ENCODE measurements around the gene ATP5MG.

The ATP5MG gene

DNA sequence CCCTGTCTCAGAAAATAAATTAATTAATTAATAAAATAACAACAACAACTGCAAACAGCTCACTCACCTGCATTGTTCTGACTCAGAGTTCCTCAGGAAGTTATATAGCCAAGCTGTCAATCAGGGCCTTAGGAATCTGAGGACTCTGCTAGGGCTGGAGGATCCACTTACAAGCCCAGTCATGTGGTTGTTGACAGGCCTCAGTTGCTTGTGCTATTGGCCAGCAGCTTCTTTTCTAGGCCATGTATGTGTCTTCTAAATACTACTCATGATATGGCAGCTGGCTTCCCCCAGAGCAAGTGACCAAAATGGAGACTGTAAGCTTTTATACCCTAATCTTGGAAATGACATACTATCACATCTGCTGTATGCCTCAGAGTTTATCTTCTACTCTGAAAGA is 20.8 kb upstream of the ATP5MG start:
- no peaks in the 10 kb centered on the region for H3K9me2 ChIP-seq (ENCODE audit: low read depth, low read length)

DNA sequence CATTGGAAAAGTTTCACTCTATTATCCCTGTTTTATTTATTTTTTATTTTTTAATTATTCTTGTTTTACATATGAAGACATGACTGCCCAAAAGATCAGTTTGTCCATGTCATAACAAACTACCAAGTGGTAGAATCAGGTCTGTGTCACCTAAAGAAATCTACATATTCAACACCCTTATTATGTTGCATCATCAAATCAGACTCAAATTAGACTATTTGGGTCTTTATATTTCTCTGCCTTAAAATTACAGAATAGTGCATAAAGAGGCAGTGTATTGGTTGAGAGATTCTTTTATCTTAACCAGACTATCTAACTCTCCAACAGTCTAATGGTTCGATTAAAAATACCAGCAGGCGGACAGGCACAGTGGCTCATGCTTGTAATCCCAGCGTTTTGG is 18.5 kb upstream of the ATP5MG start:
- Histone ChIP-seq H3K27ac (ENCODE audit: low read depth, low read length, poor library complexity, severe bottlenecking) (no peak overlapping the region), H3K9me2 (ENCODE audit: low read depth, low read length) (no peaks in the 10 kb centered on the region), H3K4me2 (ENCODE audit: low read length) (no peak overlapping the region), H3K79me2 (ENCODE audit: insufficient read depth, low read length) (no peaks in the 10 kb centered on the region), H3K9ac (ENCODE audit: low read length) (no peak overlapping the region), H3F3A (ENCODE audit: insufficient read depth, low read length) (no peaks in the 10 kb centered on the region), H4K20me1 (ENCODE audit: insufficient read depth, low read length) (no peaks in the 10 kb centered on the region), H3K4me3 (ENCODE audit: low read depth, low read length, poor library complexity, severe bottlenecking) (no peak overlapping the region), H3K4me1 (ENCODE audit: insufficient read depth, low read length, severe bottlenecking) (no peaks in the 10 kb centered on the region), H2AFZ (ENCODE audit: low read length) (no peak overlapping the region), H3K27me3 (ENCODE audit: insufficient read depth, low read length) (no peaks in the 10 kb centered on the region), H3K36me3 (ENCODE audit: insufficient read depth, low read length) (peaks cover 90% of the 10 kb centered on the region), H3K9me3 (ENCODE audit: low read length) (no peaks in the 10 kb centered on the region)
- TF ChIP-seq EZH2 (IDR thresholded peaks at IDR 0.05; ENCODE audit: borderline replicate concordance, low read length) (no peak), CTCF (IDR thresholded peaks at IDR 0.05; ENCODE audit: low read length) (no peak)

More for the DNA sequence above, 20.8 kb upstream of the ATP5MG start:
- H3K9ac ChIP-seq (ENCODE audit: low read length): no peak overlapping the region
- H3K4me2 ChIP-seq (ENCODE audit: low read length): no peak overlapping the region
- no peaks in the 10 kb centered on the region for H3K4me1 ChIP-seq (ENCODE audit: insufficient read depth, low read length, severe bottlenecking)
- no peak overlapping the region for H3K27ac ChIP-seq (ENCODE audit: low read depth, low read length, poor library complexity, severe bottlenecking)
- no peak overlapping the region for H3K4me3 ChIP-seq (ENCODE audit: low read depth, low read length, poor library complexity, severe bottlenecking)
- no peaks in the 10 kb centered on the region for H3K9me3 ChIP-seq (ENCODE audit: low read length)
- H3K36me3 ChIP-seq (ENCODE audit: insufficient read depth, low read length): peaks cover 78% of the 10 kb centered on the region
- H3F3A ChIP-seq (ENCODE audit: insufficient read depth, low read length): no peaks in the 10 kb centered on the region
- no peak overlapping the region for H2AFZ ChIP-seq (ENCODE audit: low read length)
- H3K79me2 ChIP-seq (ENCODE audit: insufficient read depth, low read length): no peaks in the 10 kb centered on the region
- TF ChIP-seq CTCF (IDR thresholded peaks at IDR 0.05; ENCODE audit: low read length) (no peak), EZH2 (IDR thresholded peaks at IDR 0.05; ENCODE audit: borderline replicate concordance, low read length) (no peak)
- no peaks in the 10 kb centered on the region for H3K27me3 ChIP-seq (ENCODE audit: insufficient read depth, low read length)
- no peaks in the 10 kb centered on the region for H4K20me1 ChIP-seq (ENCODE audit: insufficient read depth, low read length)

GRCh38 chr11:118383657-118384056 is 17.7 kb upstream of the ATP5MG start:
- Histone ChIP-seq H3K79me2 (ENCODE audit: insufficient read depth, low read length) (no peaks in the 10 kb centered on the region), H3K27me3 (ENCODE audit: insufficient read depth, low read length) (no peaks in the 10 kb centered on the region), H3F3A (ENCODE audit: insufficient read depth, low read length) (no peaks in the 10 kb centered on the region), H3K27ac (ENCODE audit: low read depth, low read length, poor library complexity, severe bottlenecking) (no peak overlapping the region), H4K20me1 (ENCODE audit: insufficient read depth, low read length) (no peaks in the 10 kb centered on the region), H3K9me3 (ENCODE audit: low read length) (no peaks in the 10 kb centered on the region), H3K9me2 (ENCODE audit: low read depth, low read length) (no peaks in the 10 kb centered on the region), H3K9ac (ENCODE audit: low read length) (no peak overlapping the region), H3K4me2 (ENCODE audit: low read length) (no peak overlapping the region), H3K36me3 (ENCODE audit: insufficient read depth, low read length) (peaks cover 88% of the 10 kb centered on the region), H3K4me1 (ENCODE audit: insufficient read depth, low read length, severe bottlenecking) (no peaks in the 10 kb centered on the region), H3K4me3 (ENCODE audit: low read depth, low read length, poor library complexity, severe bottlenecking) (no peak overlapping the region), H2AFZ (ENCODE audit: low read length) (no peak overlapping the region)
- TF ChIP-seq EZH2 (IDR thresholded peaks at IDR 0.05; ENCODE audit: borderline replicate concordance, low read length): no peak

DNA sequence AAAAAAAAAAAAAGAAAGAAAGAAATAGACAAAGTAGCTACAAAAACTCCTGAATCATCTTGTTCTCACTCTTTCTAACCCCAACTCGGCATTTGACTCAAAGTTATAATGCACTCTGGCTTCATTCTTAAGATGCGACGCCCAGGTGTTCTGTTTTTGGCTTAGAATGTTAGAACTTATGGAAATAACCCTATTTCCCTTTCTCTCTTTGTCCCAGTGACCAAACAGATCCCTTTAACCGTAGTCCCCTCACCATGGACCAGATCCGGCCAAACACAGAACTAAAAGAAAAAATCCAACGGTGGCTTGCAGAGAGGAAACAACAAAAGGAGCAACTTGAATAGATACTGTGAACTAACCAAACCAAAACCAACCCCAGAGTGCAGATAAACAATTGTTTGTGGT is 5.3 kb upstream of the ATP5MG start:
- no peaks in the 10 kb centered on the region for H4K20me1 ChIP-seq (ENCODE audit: insufficient read depth, low read length)
- no peak overlapping the region for H3K9ac ChIP-seq (ENCODE audit: low read length)
- H3K79me2 ChIP-seq (ENCODE audit: insufficient read depth, low read length): no peaks in the 10 kb centered on the region
- H3F3A ChIP-seq (ENCODE audit: insufficient read depth, low read length): no peaks in the 10 kb centered on the region
- no peaks in the 10 kb centered on the region for H3K27me3 ChIP-seq (ENCODE audit: insufficient read depth, low read length)
- peaks cover 46% of the 10 kb centered on the region for H3K36me3 ChIP-seq (ENCODE audit: insufficient read depth, low read length)
- H3K4me1 ChIP-seq (ENCODE audit: insufficient read depth, low read length, severe bottlenecking): peaks cover 12% of the 10 kb centered on the region
- H3K4me3 ChIP-seq (ENCODE audit: low read depth, low read length, poor library complexity, severe bottlenecking): no peak overlapping the region
- H3K27ac ChIP-seq (ENCODE audit: low read depth, low read length, poor library complexity, severe bottlenecking): no peak overlapping the region
- H3K9me2 ChIP-seq (ENCODE audit: low read depth, low read length): no peaks in the 10 kb centered on the region
- no peak overlapping the region for H3K4me2 ChIP-seq (ENCODE audit: low read length)
- H2AFZ ChIP-seq (ENCODE audit: low read length): no peak overlapping the region
- TF ChIP-seq CTCF (IDR thresholded peaks at IDR 0.05; ENCODE audit: low read length): no peak
- no peak for TF ChIP-seq EZH2 (IDR thresholded peaks at IDR 0.05; ENCODE audit: borderline replicate concordance, low read length)
- no peaks in the 10 kb centered on the region for H3K9me3 ChIP-seq (ENCODE audit: low read length)

Data from OCI-LY1 (cell line).